ENCODE measurements around the gene ABR.

ABR gene

GRCh38 chr17:1179818-1180742, at the start of gene ABR:
TSS of gene ABR (minus strand) at chr17:1179981. CDS start at chr17:1179727, 254 bp downstream.
- DNase-seq, result no peak

- peak; percentile 38 for DNase-seq
Measured at GRCh38 chr17:1229349-1229899, 49.6 kb upstream of the ABR start.

GRCh38 chr17:1228781-1229348, 49.1 kb upstream of the ABR start:
- DNase-seq, result no peak

GRCh38 chr17:1227917-1228780, 48.4 kb upstream of the ABR start:
- DNase-seq, result peak; percentile 14

- no peak for DNase-seq
Measured at GRCh38 chr17:1227365-1227764, 47.6 kb upstream of the ABR start.

GRCh38 chr17:1226308-1226707, 46.5 kb upstream of the ABR start:
- no peak for DNase-seq

- DNase-seq, result no peak
Measured at GRCh38 chr17:1224330-1224729, 44.5 kb upstream of the ABR start.

GRCh38 chr17:1223662-1224061, 43.9 kb upstream of the ABR start:
- no peak for DNase-seq

GRCh38 chr17:1222321-1222720, 42.5 kb upstream of the ABR start:
- DNase-seq, result no peak

- no peak for DNase-seq
Measured at GRCh38 chr17:1221209-1221608, 41.4 kb upstream of the ABR start.

- no peak for DNase-seq
Measured at GRCh38 chr17:1220346-1220745, 40.6 kb upstream of the ABR start.

GRCh38 chr17:1217089-1217385, 37.3 kb upstream of the ABR start:
- DNase-seq, result no peak

GRCh38 chr17:1216217-1217088, 36.7 kb upstream of the ABR start:
- no peak for DNase-seq

GRCh38 chr17:1212946-1213345, 33.2 kb upstream of the ABR start:
- DNase-seq, result no peak

- no peak for DNase-seq
Measured at GRCh38 chr17:1211287-1211686, 31.5 kb upstream of the ABR start.

GRCh38 chr17:1208966-1209365, 29.2 kb upstream of the ABR start:
- no peak for DNase-seq

- DNase-seq, result no peak
Measured at GRCh38 chr17:1206026-1206777, 26.4 kb upstream of the ABR start.

GRCh38 chr17:1203967-1204291, 24.1 kb upstream of the ABR start:
- DNase-seq, result no peak

- no peak for DNase-seq
Measured at GRCh38 chr17:1203111-1203966, 23.6 kb upstream of the ABR start.

GRCh38 chr17:1202291-1202690, 22.5 kb upstream of the ABR start:
- DNase-seq, result no peak
